SK-N-SH (cell line): Measurements from ENCODE around the gene ERC1. TPM values are rescaled to one million over a fixed set of nuclear protein-coding genes. Genes with fewer than 3 reads are reported as not detected.

Source experiments
- CTCF ChIA-PET: fragments of 300-600, 350-600 bp; formaldehyde crosslinking; extraction: SDS; loops from one replicate; lab custom pipeline; 2021; lab: Yijun Ruan, JAX
- POLR2A ChIA-PET: fragments of 350-600 bp; sonication (Branson Sonifier 250); formaldehyde crosslinking; extraction: SDS; loops from one replicate; lab custom pipeline; 2020; ENCODE audit warnings: antibody characterized with exemption, inconsistent platforms; lab: Yijun Ruan, JAX
- DNase-seq: peaks from one replicate; pipeline ENCODE4 v3.0.0; 2012
- H2AFZ ChIP-seq: fragments of 200-600 bp; sonication (generic); 2 replicates; pipeline ENCODE4 v1.8.1; 2016; ENCODE audit warnings: antibody characterized with exemption, mild to moderate bottlenecking, low read depth
- H3F3A ChIP-seq: fragments of 200-600 bp; sonication (generic); replicated peaks from 2 replicates; pipeline ENCODE3; 2016; ENCODE audit warnings: antibody characterized with exemption, mild to moderate bottlenecking; ENCODE audit not compliant: insufficient read depth
- H3K27ac ChIP-seq, 2 experiments: fragments of 200-500 bp in 1 of 2; fragments of 200-600 bp in 1 of 2; sonication (Bioruptor generic) in 1 of 2; sonication (generic), shearing (Covaris generic) in 1 of 2; 2 replicates each; pipeline versions ENCODE4 v1.5.1 to v1.6.1; 2014 to 2016; ENCODE audit warnings: low read depth in 2 of 2, inconsistent platforms in 1 of 2, low read length in 1 of 2, mild to moderate bottlenecking in 1 of 2, mixed read lengths in 1 of 2
- H3K27me3 ChIP-seq: fragments of 200-600 bp; sonication (generic), shearing (Covaris generic); 2 replicates; pipeline ENCODE4 v1.6.1; 2016; ENCODE audit warnings: mixed run types; ENCODE audit not compliant: insufficient read depth
- H3K36me3 ChIP-seq, 2 experiments: fragments of 200-500 bp in 1 of 2; fragments of 200-600 bp in 1 of 2; sonication (Bioruptor generic) in 1 of 2; sonication (generic) in 1 of 2; replicated peaks in 1 of 2; 2 replicates each; pipeline versions ENCODE3 to v1.5.1; 2014 to 2016; ENCODE audit warnings: low read length in 1 of 2, mild to moderate bottlenecking in 1 of 2; ENCODE audit not compliant: insufficient read depth in 2 of 2, control insufficient read depth in 1 of 2
- H3K4me1 ChIP-seq, 2 experiments: fragments of 200-500 bp in 1 of 2; fragments of 200-600 bp in 1 of 2; sonication (Bioruptor generic) in 1 of 2; sonication (generic), shearing (Covaris generic) in 1 of 2; 2 replicates each; pipeline versions ENCODE4 v1.5.1 to v1.6.1; 2014 to 2016; ENCODE audit warnings: low read depth in 1 of 2, low read length in 1 of 2, mixed run types in 1 of 2; ENCODE audit not compliant: insufficient read depth in 2 of 2, control insufficient read depth in 1 of 2
- H3K4me2 ChIP-seq: fragments of 200-600 bp; sonication (generic), shearing (Covaris generic); 2 replicates; pipeline ENCODE4 v1.6.1; 2017; ENCODE audit warnings: mixed run types
- H3K4me3 ChIP-seq, 2 experiments: fragments of 200-500 bp in 1 of 2; fragments of 200-600 bp in 1 of 2; sonication (Bioruptor generic) in 1 of 2; sonication (generic), shearing (Covaris generic) in 1 of 2; 2 replicates each; pipeline versions ENCODE4 v1.5.1 to v1.8.1; 2014 to 2016; ENCODE audit warnings: low read depth in 2 of 2, inconsistent platforms in 1 of 2, low read length in 1 of 2, mild to moderate bottlenecking in 1 of 2, mixed read lengths in 1 of 2, moderate library complexity in 1 of 2
- H3K79me2 ChIP-seq: fragments of 200-600 bp; sonication (generic); 2 replicates; pipeline ENCODE4 v1.8.1; 2017; ENCODE audit warnings: mild to moderate bottlenecking; ENCODE audit not compliant: insufficient read depth
- H3K9ac ChIP-seq: fragments of 200-600 bp; sonication (generic); 2 replicates; pipeline ENCODE4 v1.6.1; 2017; ENCODE audit warnings: mixed run types
- H3K9me2 ChIP-seq: fragments of 200-600 bp; sonication (generic); 2 replicates; pipeline ENCODE4 v1.6.1; 2017; ENCODE audit warnings: mixed run types
- H3K9me3 ChIP-seq: fragments of 200-600 bp; sonication (generic); 2 replicates; pipeline ENCODE4 v1.6.1; 2017; ENCODE audit warnings: mixed run types, mild to moderate bottlenecking, moderate library complexity
- H4K20me1 ChIP-seq: fragments of 200-600 bp; sonication (generic); 2 replicates; pipeline ENCODE4 v1.6.1; 2017; ENCODE audit warnings: mild to moderate bottlenecking, mixed run types; ENCODE audit not compliant: insufficient read depth
- CHD2 ChIP-seq: fragments of 150-350 bp; IDR thresholded peaks from 2 replicates; pipeline ENCODE4 v1.6.1; 2018; ENCODE audit warnings: low read length; ENCODE audit not compliant: partially characterized antibody
- ELF1 ChIP-seq: IDR thresholded peaks from 2 replicates; pipeline ENCODE4 v1.4.0; 2012
- EP300 ChIP-seq, 2 experiments: IDR thresholded peaks; 2 replicates each; pipeline versions ENCODE4 v1.4.0 to v1.6.1; 2012; ENCODE audit warnings: borderline replicate concordance in 1 of 2, low read depth in 1 of 2, low read length in 1 of 2
- FOXJ3 ChIP-seq: sonication (generic); formaldehyde crosslinking; IDR thresholded peaks from 2 replicates; pipeline ENCODE4 v1.5.1; 2020; ENCODE audit warnings: mild to moderate bottlenecking, missing genetic modification reagents
- FOXM1 ChIP-seq: IDR thresholded peaks from 2 replicates; pipeline ENCODE4 v1.4.0; 2012; ENCODE audit warnings: low read depth, mild to moderate bottlenecking
- MEF2A ChIP-seq: IDR thresholded peaks from 2 replicates; pipeline ENCODE4 v1.4.0; 2012; ENCODE audit warnings: low read depth, borderline replicate concordance
- NRF1 ChIP-seq: IDR thresholded peaks from 2 replicates; pipeline ENCODE4 v1.6.1; 2012; ENCODE audit warnings: low read depth, mild to moderate bottlenecking, low read length
- PBX3 ChIP-seq: IDR thresholded peaks from 2 replicates; pipeline ENCODE4; 2012
- POLR2AphosphoS5 ChIP-seq: IDR thresholded peaks from 2 replicates; pipeline ENCODE4 v1.6.1; 2012; ENCODE audit warnings: low read depth, low read length
- RAD21 ChIP-seq: IDR thresholded peaks from 2 replicates; pipeline ENCODE4 v1.6.1; 2012; ENCODE audit warnings: mild to moderate bottlenecking, low read length
- RFX5 ChIP-seq: IDR thresholded peaks from 2 replicates; pipeline ENCODE4 v1.6.1; 2012; ENCODE audit warnings: mild to moderate bottlenecking, improper control_type of control experiment, low read length
- RXRA ChIP-seq: IDR thresholded peaks from 2 replicates; pipeline ENCODE4 v1.4.0; 2012; ENCODE audit warnings: low read depth, mild to moderate bottlenecking, borderline replicate concordance
- SMC3 ChIP-seq: IDR thresholded peaks from 2 replicates; pipeline ENCODE4 v1.6.1; 2012; ENCODE audit warnings: low read depth, low read length, improper control_type of control experiment
- TCF12 ChIP-seq: IDR thresholded peaks from 2 replicates; pipeline ENCODE4 v1.4.0; 2012
- TEAD4 ChIP-seq: IDR thresholded peaks from 2 replicates; pipeline ENCODE4 v1.4.0; 2012; ENCODE audit warnings: mild to moderate bottlenecking, borderline replicate concordance; ENCODE audit not compliant: insufficient read depth
- YY1 ChIP-seq: IDR thresholded peaks from 2 replicates; pipeline ENCODE4 v1.4.0; 2012; ENCODE audit warnings: low read depth, mild to moderate bottlenecking
- WGBS: methylation state at CpG from one replicate; pipeline ENCODE4 v1.1.6; 2017; ENCODE audit warnings: low lambda C conversion rate; 5-methylcytosine and 5-hydroxymethylcytosine counted together
- polyA plus RNA-seq, 3 experiments: library from polyadenylated mRNA; depleted of rRNA; stranded (reverse); fragments of >200 nt; gene quantifications; 2 replicates each; pipeline ENCODE4 v1.2.3, GENCODE V29; 2012
- TF ChIP-seq, protein P1 (sequence below): IDR thresholded peaks from 2 replicates; pipeline ENCODE4 v1.4.0; 2012; ENCODE audit warnings: low read depth, borderline replicate concordance
- TF ChIP-seq, protein P2 (sequence below): fragments of 150-350 bp; IDR thresholded peaks from 2 replicates; pipeline ENCODE4 v1.6.1; 2016; ENCODE audit warnings: mild to moderate bottlenecking, low read depth, low read length
- TF ChIP-seq, protein P3 (sequence below): fragments of 200-600 bp; sonication (generic); IDR thresholded peaks from 2 replicates; pipeline ENCODE4 v1.6.1; 2017; ENCODE audit warnings: antibody characterized with exemption, mild to moderate bottlenecking, moderate library complexity
- TF ChIP-seq, protein P4 (sequence below): fragments of 150-350 bp; IDR thresholded peaks from 2 replicates; pipeline ENCODE4 v1.6.1; 2017; ENCODE audit warnings: antibody characterized with exemption, low read length, low read depth, borderline replicate concordance

Gene ERC1
- polyA plus RNA-seq, 1 of the 3 experiments (the other 2 are of a cell fraction), result 7.5 TPM

GRCh38 chr12:1435044-1435443 lies 444.0 kb downstream of the ERC1 start:
- WGBS, result 93% methylated on average over 3 of the region's 3 CpGs
- Histone ChIP-seq H3K79me2 (no peaks in the 10 kb centered on the region), H2AFZ (no peak overlapping the region), H3K4me1 (peaks cover under 1 to 13% of the 10 kb centered on the region in 2 experiments; a peak in 2 of 4 replicates), H3K27ac (no peak overlapping the region), H3F3A (no peaks in the 10 kb centered on the region), H3K9me3 (no peaks in the 10 kb centered on the region), H3K36me3 (no peaks in the 10 kb centered on the region), H3K4me3 (no peak overlapping the region), H3K9me2 (no peaks in the 10 kb centered on the region), H3K27me3 (no peaks in the 10 kb centered on the region), H3K4me2 (no peak overlapping the region), H3K9ac (no peak overlapping the region), H4K20me1 (no peaks in the 10 kb centered on the region)
- no peak for TF ChIP-seq TEAD4
- TF ChIP-seq RAD21, result no peak
- no peak for TF ChIP-seq TCF12
- no peak for TF ChIP-seq MEF2A
- TF ChIP-seq, protein P1, sequence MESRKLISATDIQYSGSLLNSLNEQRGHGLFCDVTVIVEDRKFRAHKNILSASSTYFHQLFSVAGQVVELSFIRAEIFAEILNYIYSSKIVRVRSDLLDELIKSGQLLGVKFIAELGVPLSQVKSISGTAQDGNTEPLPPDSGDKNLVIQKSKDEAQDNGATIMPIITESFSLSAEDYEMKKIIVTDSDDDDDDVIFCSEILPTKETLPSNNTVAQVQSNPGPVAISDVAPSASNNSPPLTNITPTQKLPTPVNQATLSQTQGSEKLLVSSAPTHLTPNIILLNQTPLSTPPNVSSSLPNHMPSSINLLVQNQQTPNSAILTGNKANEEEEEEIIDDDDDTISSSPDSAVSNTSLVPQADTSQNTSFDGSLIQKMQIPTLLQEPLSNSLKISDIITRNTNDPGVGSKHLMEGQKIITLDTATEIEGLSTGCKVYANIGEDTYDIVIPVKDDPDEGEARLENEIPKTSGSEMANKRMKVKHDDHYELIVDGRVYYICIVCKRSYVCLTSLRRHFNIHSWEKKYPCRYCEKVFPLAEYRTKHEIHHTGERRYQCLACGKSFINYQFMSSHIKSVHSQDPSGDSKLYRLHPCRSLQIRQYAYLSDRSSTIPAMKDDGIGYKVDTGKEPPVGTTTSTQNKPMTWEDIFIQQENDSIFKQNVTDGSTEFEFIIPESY, result no peak
- no peak for TF ChIP-seq POLR2AphosphoS5
- no peak for TF ChIP-seq FOXJ3 (CRISPR knock-in tag)
- TF ChIP-seq RXRA, result no peak
- no peak for TF ChIP-seq FOXM1
- TF ChIP-seq ELF1, result no peak
- TF ChIP-seq YY1, result no peak
- TF ChIP-seq NRF1, result no peak
- TF ChIP-seq, protein P2, sequence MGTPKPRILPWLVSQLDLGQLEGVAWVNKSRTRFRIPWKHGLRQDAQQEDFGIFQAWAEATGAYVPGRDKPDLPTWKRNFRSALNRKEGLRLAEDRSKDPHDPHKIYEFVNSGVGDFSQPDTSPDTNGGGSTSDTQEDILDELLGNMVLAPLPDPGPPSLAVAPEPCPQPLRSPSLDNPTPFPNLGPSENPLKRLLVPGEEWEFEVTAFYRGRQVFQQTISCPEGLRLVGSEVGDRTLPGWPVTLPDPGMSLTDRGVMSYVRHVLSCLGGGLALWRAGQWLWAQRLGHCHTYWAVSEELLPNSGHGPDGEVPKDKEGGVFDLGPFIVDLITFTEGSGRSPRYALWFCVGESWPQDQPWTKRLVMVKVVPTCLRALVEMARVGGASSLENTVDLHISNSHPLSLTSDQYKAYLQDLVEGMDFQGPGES, result no peak
- no peak for TF ChIP-seq EP300 (IDR thresholded peaks at IDR 0.05; ENCODE audit: borderline replicate concordance in 1 of 2, low read depth in 1 of 2, low read length in 1 of 2)
- TF ChIP-seq PBX3, result no peak
- TF ChIP-seq CHD2, result no peak
- TF ChIP-seq, protein P3, sequence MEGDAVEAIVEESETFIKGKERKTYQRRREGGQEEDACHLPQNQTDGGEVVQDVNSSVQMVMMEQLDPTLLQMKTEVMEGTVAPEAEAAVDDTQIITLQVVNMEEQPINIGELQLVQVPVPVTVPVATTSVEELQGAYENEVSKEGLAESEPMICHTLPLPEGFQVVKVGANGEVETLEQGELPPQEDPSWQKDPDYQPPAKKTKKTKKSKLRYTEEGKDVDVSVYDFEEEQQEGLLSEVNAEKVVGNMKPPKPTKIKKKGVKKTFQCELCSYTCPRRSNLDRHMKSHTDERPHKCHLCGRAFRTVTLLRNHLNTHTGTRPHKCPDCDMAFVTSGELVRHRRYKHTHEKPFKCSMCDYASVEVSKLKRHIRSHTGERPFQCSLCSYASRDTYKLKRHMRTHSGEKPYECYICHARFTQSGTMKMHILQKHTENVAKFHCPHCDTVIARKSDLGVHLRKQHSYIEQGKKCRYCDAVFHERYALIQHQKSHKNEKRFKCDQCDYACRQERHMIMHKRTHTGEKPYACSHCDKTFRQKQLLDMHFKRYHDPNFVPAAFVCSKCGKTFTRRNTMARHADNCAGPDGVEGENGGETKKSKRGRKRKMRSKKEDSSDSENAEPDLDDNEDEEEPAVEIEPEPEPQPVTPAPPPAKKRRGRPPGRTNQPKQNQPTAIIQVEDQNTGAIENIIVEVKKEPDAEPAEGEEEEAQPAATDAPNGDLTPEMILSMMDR, result no peak
- no peak for TF ChIP-seq RFX5
- no peak for TF ChIP-seq SMC3
- TF ChIP-seq, protein P4, sequence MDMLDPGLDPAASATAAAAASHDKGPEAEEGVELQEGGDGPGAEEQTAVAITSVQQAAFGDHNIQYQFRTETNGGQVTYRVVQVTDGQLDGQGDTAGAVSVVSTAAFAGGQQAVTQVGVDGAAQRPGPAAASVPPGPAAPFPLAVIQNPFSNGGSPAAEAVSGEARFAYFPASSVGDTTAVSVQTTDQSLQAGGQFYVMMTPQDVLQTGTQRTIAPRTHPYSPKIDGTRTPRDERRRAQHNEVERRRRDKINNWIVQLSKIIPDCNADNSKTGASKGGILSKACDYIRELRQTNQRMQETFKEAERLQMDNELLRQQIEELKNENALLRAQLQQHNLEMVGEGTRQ, result no peak
- ChIA-PET CTCF (interaction anchor here (0.7 kb wide), 1 partner anchor 13 kb away, joined by 3 read pairs; no protein-coding TSS in a partner anchor), POLR2A (no interaction called here)
- no peak for DNase-seq
